HCT116 (cell line): Measurements from ENCODE around the gene BCAS4. TPM values are rescaled to one million over a fixed set of nuclear protein-coding genes. Genes with fewer than 3 reads are reported as not detected.

Experiments used
- ATAC-seq: fragments of 200-7000 bp; cut with Tn5 transposase; 2 replicates; pipeline ENCODE4 v1.9.1; 2020; ENCODE audit warnings: mild to moderate bottlenecking, moderate library complexity
- BruUV-seq: library from RNA; stranded (reverse); fragments of 400-500 nt; replicated peaks from 2 replicates; lab custom pipeline; 2021; lab: Mats Ljungman, UMichigan
- CTCF ChIA-PET: fragments of 300-600 bp; sonication (Branson Sonifier 250); formaldehyde crosslinking; loops from one replicate; lab custom pipeline; 2021; ENCODE audit warnings: antibody characterized with exemption; lab: Charles Lee
- POLR2A ChIA-PET: fragments of 300-600, 350-600 bp; sonication (Branson Sonifier 250); formaldehyde crosslinking; loops from one replicate; lab custom pipeline; 2021; ENCODE audit warnings: antibody characterized with exemption; lab: Charles Lee
- RAD21 ChIA-PET, 2 experiments: fragments of 300-600 bp; sonication (Branson Sonifier 250); formaldehyde crosslinking; loops; one replicate each; lab custom pipeline; 2023; ENCODE audit warnings: low total read pairs in 2 of 2; ENCODE audit not compliant: uncharacterized antibody in 2 of 2, unreplicated experiment in 2 of 2, low non-redundant PET in 1 of 2; lab: Charles Lee
- DNase-seq: peaks from one replicate; pipeline ENCODE4 v3.0.0-alpha.2; 2010; ENCODE audit warnings: low read depth, low spot score
- H2AFZ ChIP-seq: fragments of 200-600 bp; shearing (Covaris generic), sonication (generic); 2 replicates; pipeline ENCODE4 v1.6.1; 2017; ENCODE audit warnings: low read depth, mixed run types, mixed read lengths, antibody characterized with exemption, low read length; ENCODE audit not compliant: poor library complexity, severe bottlenecking
- H3K27ac ChIP-seq: 2 replicates; pipeline ENCODE4 v1.5.1; 2012; ENCODE audit warnings: low read depth, low read length
- H3K27me3 ChIP-seq: fragments of 200-600 bp; sonication (generic); 2 replicates; pipeline ENCODE4 v1.6.1; 2016; ENCODE audit warnings: mixed run types, low read length, mixed read lengths; ENCODE audit not compliant: insufficient read depth
- H3K36me3 ChIP-seq, 2 experiments: fragments of 200-500 bp in 1 of 2; fragments of 200-600 bp in 1 of 2; sonication (Bioruptor generic) in 1 of 2; sonication (generic) in 1 of 2; 2 replicates each; pipeline versions ENCODE4 v1.5.1 to v1.6.1; 2014 to 2016; ENCODE audit warnings: low read length in 2 of 2, inconsistent platforms in 1 of 2, mixed read lengths in 1 of 2, mixed run types in 1 of 2; ENCODE audit not compliant: insufficient read depth in 2 of 2, control insufficient read depth in 1 of 2
- H3K4me1 ChIP-seq, 2 experiments: fragments of 200-600 bp in 1 of 2; sonication (generic) in 1 of 2; 2 replicates each; pipeline versions ENCODE4 v1.5.1 to v1.6.1; 2012 to 2017; ENCODE audit warnings: low read length in 2 of 2, inconsistent platforms in 1 of 2, mild to moderate bottlenecking in 1 of 2, mixed read lengths in 1 of 2, mixed run types in 1 of 2, moderate library complexity in 1 of 2; ENCODE audit not compliant: insufficient read depth in 2 of 2, control insufficient read depth in 1 of 2
- H3K4me2 ChIP-seq: fragments of 200-600 bp; sonication (generic); 2 replicates; pipeline ENCODE4 v1.6.1; 2017; ENCODE audit warnings: mixed run types, low read length, mixed read lengths
- H3K4me3 ChIP-seq, 2 experiments: fragments of 200-600 bp in 1 of 2; sonication (generic) in 1 of 2; replicated peaks in 1 of 2; 2 replicates each; pipeline ENCODE4 v1.5.1; 2011 to 2016; ENCODE audit warnings: low read length in 2 of 2, control low read depth in 1 of 2, low read depth in 1 of 2, mild to moderate bottlenecking in 1 of 2, mixed read lengths in 1 of 2, mixed run types in 1 of 2
- H3K79me2 ChIP-seq: fragments of 200-600 bp; sonication (generic); 2 replicates; pipeline ENCODE4 v1.6.1; 2017; ENCODE audit warnings: mild to moderate bottlenecking, mixed run types, low read length, moderate library complexity, mixed read lengths; ENCODE audit not compliant: insufficient read depth
- H3K9ac ChIP-seq: fragments of 200-600 bp; sonication (generic); 2 replicates; pipeline ENCODE4 v1.6.1; 2016; ENCODE audit warnings: low read length, mixed read lengths
- H3K9me2 ChIP-seq: fragments of 200-600 bp; sonication (generic), shearing (Covaris generic); 2 replicates; pipeline ENCODE4 v1.6.1; 2017; ENCODE audit warnings: mixed run types, mild to moderate bottlenecking, moderate library complexity; ENCODE audit not compliant: insufficient read depth
- H3K9me3 ChIP-seq, 2 experiments: fragments of 200-500 bp in 1 of 2; fragments of 200-600 bp in 1 of 2; sonication (Bioruptor generic) in 1 of 2; sonication (generic) in 1 of 2; 2 replicates each; pipeline ENCODE4 v1.6.1; 2014 to 2017; ENCODE audit warnings: low read length in 2 of 2, mixed read lengths in 2 of 2, inconsistent platforms in 1 of 2, low read depth in 1 of 2, mild to moderate bottlenecking in 1 of 2, mixed run types in 1 of 2, moderate library complexity in 1 of 2; ENCODE audit not compliant: control insufficient read depth in 1 of 2, insufficient read depth in 1 of 2
- H4K20me1 ChIP-seq: fragments of 200-600 bp; sonication (generic), shearing (Covaris generic); 2 replicates; pipeline ENCODE4 v1.6.1; 2017; ENCODE audit warnings: mixed run types, mild to moderate bottlenecking, moderate library complexity; ENCODE audit not compliant: insufficient read depth
- CBX3 ChIP-seq: IDR thresholded peaks from 2 replicates; pipeline ENCODE4 v1.6.1; 2012; ENCODE audit warnings: low read depth
- EGR1 ChIP-seq: IDR thresholded peaks from 2 replicates; pipeline ENCODE4 v1.6.1; 2012; ENCODE audit warnings: low read depth
- ELF1 ChIP-seq: IDR thresholded peaks from 2 replicates; pipeline ENCODE4 v1.6.1; 2012; ENCODE audit warnings: low read depth, borderline replicate concordance
- EZH2 ChIP-seq: fragments of 200-600 bp; sonication (generic); IDR thresholded peaks from 2 replicates; pipeline ENCODE4 v1.6.1; 2017; ENCODE audit warnings: antibody characterized with exemption, mixed run types
- JUND ChIP-seq: IDR thresholded peaks from 2 replicates; pipeline ENCODE4 v1.6.1; 2012
- POLR2A ChIP-seq: IDR thresholded peaks from 2 replicates; pipeline ENCODE4 v1.7.0; 2011; ENCODE audit warnings: borderline replicate concordance; ENCODE audit not compliant: insufficient read depth, insufficient read length; ENCODE audit errors: extremely low read depth
- RAD21 ChIP-seq: IDR thresholded peaks from 2 replicates; pipeline ENCODE4 v1.6.1; 2012; ENCODE audit warnings: low read depth, mild to moderate bottlenecking
- SIN3A ChIP-seq: IDR thresholded peaks from 2 replicates; pipeline ENCODE4 v1.6.1; 2012; ENCODE audit warnings: low read depth
- SRF ChIP-seq: IDR thresholded peaks from 2 replicates; pipeline ENCODE4 v1.6.1; 2012; ENCODE audit warnings: low read depth
- TCF7L2 ChIP-seq: IDR thresholded peaks from 2 replicates; pipeline ENCODE4 v1.7.0; 2011; ENCODE audit warnings: borderline replicate concordance, inconsistent platforms; ENCODE audit not compliant: insufficient read depth, insufficient read length; ENCODE audit errors: extremely low read depth
- YY1 ChIP-seq: IDR thresholded peaks from 2 replicates; pipeline ENCODE4 v1.6.1; 2011; ENCODE audit warnings: low read length, low read depth, moderate library complexity, mild to moderate bottlenecking; ENCODE audit not compliant: insufficient replicate concordance; ENCODE audit errors: extremely low read depth
- ZNF274 ChIP-seq: fragments of 200-500 bp; sonication (Bioruptor generic); IDR thresholded peaks from 2 replicates; pipeline ENCODE4 v1.6.1; 2014; ENCODE audit warnings: mild to moderate bottlenecking, low read depth, low read length, inconsistent platforms
- intact Hi-C: fragments of 100-400 bp; cut with micrococcal nuclease; formaldehyde crosslinking; loops from 2 replicates; pipeline ENCODE4 v1.10.0; 2022
- total RNA-seq: library from RNA; stranded (reverse); gene quantifications from one replicate; pipeline ENCODE4 v1.2.1, GENCODE V29; 2021; ENCODE audit not compliant: unreplicated experiment
- TF ChIP-seq, protein P1 (sequence below): IDR thresholded peaks from 2 replicates; pipeline ENCODE4 v1.6.1; 2012
- TF ChIP-seq, protein P2 (sequence below), 3 experiments: fragments of 200-600 bp in 1 of 3; sonication (generic) in 1 of 3; IDR thresholded peaks in 2 of 3; conservative IDR thresholded peaks in 1 of 3; 2 replicates each; pipeline ENCODE4 v1.5.1; 2012 to 2017; ENCODE audit warnings: low read depth in 2 of 3, low read length in 2 of 3, antibody characterized with exemption in 1 of 3, borderline replicate concordance in 1 of 3, control low read depth in 1 of 3, mild to moderate bottlenecking in 1 of 3, mixed read lengths in 1 of 3, mixed run types in 1 of 3, moderate library complexity in 1 of 3; ENCODE audit not compliant: insufficient read depth in 1 of 3
- TF ChIP-seq, protein P3 (sequence below): IDR thresholded peaks from 2 replicates; pipeline ENCODE4 v1.6.1; 2012; ENCODE audit warnings: low read depth

The BCAS4 gene
- total RNA-seq, 1 experiment from 2014 or later: 18.9 TPM

DNA sequence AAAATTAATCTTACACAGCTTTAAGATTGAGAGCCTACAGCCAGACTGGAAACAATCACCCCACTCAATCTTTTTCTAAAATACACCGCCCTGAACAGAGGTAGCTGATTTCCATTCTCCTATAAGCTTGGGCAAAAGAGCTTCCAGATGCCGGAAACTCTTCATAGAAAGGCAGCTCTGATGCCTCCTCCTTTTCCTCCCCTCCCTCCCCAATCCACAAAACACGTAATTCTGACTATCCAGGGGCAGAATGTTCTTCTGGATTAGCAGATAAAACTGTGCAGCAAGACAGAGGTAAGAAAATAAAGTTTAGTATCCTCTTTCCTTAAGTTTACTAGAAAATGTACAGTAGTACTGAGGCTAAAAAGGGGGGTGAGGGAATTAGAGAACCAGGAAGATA lies 120.6 kb downstream of the BCAS4 start:
- intact Hi-C loops: no loop called here
- no TSS peak for BruUV-seq
- H3K36me3 ChIP-seq: peaks cover 10 to 19% of the 10 kb centered on the region in 2 experiments; a peak in 1 of 4 replicates
- H4K20me1 ChIP-seq: peaks cover 61% of the 10 kb centered on the region; the same call in 1 of the 2 replicates
- ChIA-PET POLR2A (no interaction called here), CTCF (interaction anchor here (2.8 kb wide), 1 partner anchor 14 kb away, joined by 9 read pairs; no protein-coding TSS in a partner anchor), RAD21 (no interaction called here)
- no peaks in the 10 kb centered on the region for H3K9me3 ChIP-seq
- no peak for TF ChIP-seq TCF7L2
- no peak for TF ChIP-seq CBX3
- no peak for TF ChIP-seq SRF
- TF ChIP-seq, protein P1, sequence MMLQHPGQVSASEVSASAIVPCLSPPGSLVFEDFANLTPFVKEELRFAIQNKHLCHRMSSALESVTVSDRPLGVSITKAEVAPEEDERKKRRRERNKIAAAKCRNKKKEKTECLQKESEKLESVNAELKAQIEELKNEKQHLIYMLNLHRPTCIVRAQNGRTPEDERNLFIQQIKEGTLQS: no peak
- no peak for TF ChIP-seq EGR1
- TF ChIP-seq ELF1: no peak
- no peak for TF ChIP-seq POLR2A
- no peak for TF ChIP-seq JUND
- DNase-seq (no peak), ATAC-seq (no peak)
- H3K27ac ChIP-seq: no peak overlapping the region
- peaks cover 0 to 14% of the 10 kb centered on the region in 2 experiments; a peak in 2 of 4 replicates for H3K4me1 ChIP-seq
- no peaks in the 10 kb centered on the region for H3K9me2 ChIP-seq
- no peak overlapping the region for H2AFZ ChIP-seq
- no peak overlapping the region for H3K4me2 ChIP-seq
- no peaks in the 10 kb centered on the region for H3K27me3 ChIP-seq
- H3K4me3 ChIP-seq: no peak overlapping the region
- H3K9ac ChIP-seq: no peak overlapping the region
- peaks cover 100% of the 10 kb centered on the region for H3K79me2 ChIP-seq

DNA sequence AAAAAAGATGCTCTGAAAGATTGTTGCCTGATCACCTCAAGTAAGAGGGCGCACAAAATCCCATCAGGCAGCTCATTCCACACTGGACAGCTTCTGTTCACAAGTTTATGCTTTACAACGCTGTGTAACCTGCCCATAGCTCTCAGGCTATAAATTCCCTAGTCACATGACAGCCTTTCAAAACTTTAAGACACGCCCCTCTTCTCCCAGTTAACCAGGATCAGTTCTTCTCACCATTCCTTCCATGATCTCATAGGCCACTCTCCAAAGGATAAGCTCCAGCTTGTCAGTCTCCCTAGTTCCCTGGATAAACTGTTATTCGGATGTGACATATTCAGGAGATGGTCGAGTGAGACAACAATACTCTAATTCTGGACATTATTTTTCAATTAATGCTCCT lies 121.4 kb downstream of the BCAS4 start:
- intact Hi-C loops: no loop called here
- H3K27me3 ChIP-seq: no peaks in the 10 kb centered on the region
- DNase-seq: no peak
- CTCF ChIA-PET: interaction anchor here (1.4 to 2.8 kb wide), 2 partner anchors 13 kb away, joined by 3 to 9 read pairs; no protein-coding TSS in a partner anchor
- BruUV-seq: no TSS peak
- RAD21 ChIA-PET: no interaction called here
- no peak overlapping the region for H3K27ac ChIP-seq
- no peak overlapping the region for H2AFZ ChIP-seq
- H3K9me2 ChIP-seq: no peaks in the 10 kb centered on the region
- H4K20me1 ChIP-seq: peaks cover 62% of the 10 kb centered on the region; the same call in 1 of the 2 replicates
- H3K36me3 ChIP-seq: peaks cover 7 to 17% of the 10 kb centered on the region in 2 experiments; a peak in 1 of 4 replicates
- H3K4me2 ChIP-seq: no peak overlapping the region
- no peak overlapping the region for H3K4me3 ChIP-seq
- H3K4me1 ChIP-seq: peaks cover 0 to 14% of the 10 kb centered on the region in 2 experiments; a peak in 2 of 4 replicates
- ATAC-seq: peak; percentile 64
- peaks cover 100% of the 10 kb centered on the region for H3K79me2 ChIP-seq
- POLR2A ChIA-PET: interaction anchor here (1.1 kb wide), 1 partner anchor 15 kb away, joined by 5 read pairs; the partner anchor contains the start of gene ADNP
- H3K9me3 ChIP-seq: no peaks in the 10 kb centered on the region
- no peak overlapping the region for H3K9ac ChIP-seq
- TF ChIP-seq, protein P2, sequence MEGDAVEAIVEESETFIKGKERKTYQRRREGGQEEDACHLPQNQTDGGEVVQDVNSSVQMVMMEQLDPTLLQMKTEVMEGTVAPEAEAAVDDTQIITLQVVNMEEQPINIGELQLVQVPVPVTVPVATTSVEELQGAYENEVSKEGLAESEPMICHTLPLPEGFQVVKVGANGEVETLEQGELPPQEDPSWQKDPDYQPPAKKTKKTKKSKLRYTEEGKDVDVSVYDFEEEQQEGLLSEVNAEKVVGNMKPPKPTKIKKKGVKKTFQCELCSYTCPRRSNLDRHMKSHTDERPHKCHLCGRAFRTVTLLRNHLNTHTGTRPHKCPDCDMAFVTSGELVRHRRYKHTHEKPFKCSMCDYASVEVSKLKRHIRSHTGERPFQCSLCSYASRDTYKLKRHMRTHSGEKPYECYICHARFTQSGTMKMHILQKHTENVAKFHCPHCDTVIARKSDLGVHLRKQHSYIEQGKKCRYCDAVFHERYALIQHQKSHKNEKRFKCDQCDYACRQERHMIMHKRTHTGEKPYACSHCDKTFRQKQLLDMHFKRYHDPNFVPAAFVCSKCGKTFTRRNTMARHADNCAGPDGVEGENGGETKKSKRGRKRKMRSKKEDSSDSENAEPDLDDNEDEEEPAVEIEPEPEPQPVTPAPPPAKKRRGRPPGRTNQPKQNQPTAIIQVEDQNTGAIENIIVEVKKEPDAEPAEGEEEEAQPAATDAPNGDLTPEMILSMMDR (IDR thresholded peaks at IDR 0.05 in 2 of 3, conservative IDR thresholded peaks at IDR 0.05 in 1 of 3; ENCODE audit: borderline replicate concordance in 1 of 3, insufficient read depth in 1 of 3, low read depth in 2 of 3, low read length in 2 of 3): no peak
- TF ChIP-seq EGR1 (no peak), YY1 (no peak), RAD21 (no peak), ZNF274 (no peak), JUND (no peak), EZH2 (no peak), SIN3A (no peak)
- TF ChIP-seq, protein P3, sequence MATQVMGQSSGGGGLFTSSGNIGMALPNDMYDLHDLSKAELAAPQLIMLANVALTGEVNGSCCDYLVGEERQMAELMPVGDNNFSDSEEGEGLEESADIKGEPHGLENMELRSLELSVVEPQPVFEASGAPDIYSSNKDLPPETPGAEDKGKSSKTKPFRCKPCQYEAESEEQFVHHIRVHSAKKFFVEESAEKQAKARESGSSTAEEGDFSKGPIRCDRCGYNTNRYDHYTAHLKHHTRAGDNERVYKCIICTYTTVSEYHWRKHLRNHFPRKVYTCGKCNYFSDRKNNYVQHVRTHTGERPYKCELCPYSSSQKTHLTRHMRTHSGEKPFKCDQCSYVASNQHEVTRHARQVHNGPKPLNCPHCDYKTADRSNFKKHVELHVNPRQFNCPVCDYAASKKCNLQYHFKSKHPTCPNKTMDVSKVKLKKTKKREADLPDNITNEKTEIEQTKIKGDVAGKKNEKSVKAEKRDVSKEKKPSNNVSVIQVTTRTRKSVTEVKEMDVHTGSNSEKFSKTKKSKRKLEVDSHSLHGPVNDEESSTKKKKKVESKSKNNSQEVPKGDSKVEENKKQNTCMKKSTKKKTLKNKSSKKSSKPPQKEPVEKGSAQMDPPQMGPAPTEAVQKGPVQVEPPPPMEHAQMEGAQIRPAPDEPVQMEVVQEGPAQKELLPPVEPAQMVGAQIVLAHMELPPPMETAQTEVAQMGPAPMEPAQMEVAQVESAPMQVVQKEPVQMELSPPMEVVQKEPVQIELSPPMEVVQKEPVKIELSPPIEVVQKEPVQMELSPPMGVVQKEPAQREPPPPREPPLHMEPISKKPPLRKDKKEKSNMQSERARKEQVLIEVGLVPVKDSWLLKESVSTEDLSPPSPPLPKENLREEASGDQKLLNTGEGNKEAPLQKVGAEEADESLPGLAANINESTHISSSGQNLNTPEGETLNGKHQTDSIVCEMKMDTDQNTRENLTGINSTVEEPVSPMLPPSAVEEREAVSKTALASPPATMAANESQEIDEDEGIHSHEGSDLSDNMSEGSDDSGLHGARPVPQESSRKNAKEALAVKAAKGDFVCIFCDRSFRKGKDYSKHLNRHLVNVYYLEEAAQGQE: no peak
- TF ChIP-seq, protein P1: no peak
